Measurements from ENCODE around the gene CCNY.

GRCh38 chr10:35573796-35574195 lies 237.5 kb downstream of the CCNY start:
- TF ChIP-seq EP300 (IDR thresholded peaks at IDR 0.05; ENCODE audit: borderline replicate concordance) (no peak), EGR1 (IDR thresholded peaks at IDR 0.05) (no peak), CEBPB (IDR thresholded peaks at IDR 0.05) (no peak), FOXM1 (IDR thresholded peaks at IDR 0.05; ENCODE audit: borderline replicate concordance, low read depth) (no peak), MAX (IDR thresholded peaks at IDR 0.05) (no peak), TAF1 (IDR thresholded peaks at IDR 0.05; ENCODE audit: low read depth) (no peak), RAD21 (IDR thresholded peaks at IDR 0.05; ENCODE audit: low read depth) (no peak), REST (IDR thresholded peaks at IDR 0.05; ENCODE audit: low read depth) (no peak), USF1 (IDR thresholded peaks at IDR 0.05) (no peak), NFIC (IDR thresholded peaks at IDR 0.05) (no peak), TCF12 (IDR thresholded peaks at IDR 0.05; ENCODE audit: low read depth) (no peak)

All from Ishikawa (cell line).